HG02798 (cell line): Measurements from ENCODE around the gene KCNAB1.

Experiments used
- ATAC-seq: cut with Tn5 transposase; IDR thresholded peaks from one replicate; pipeline ENCODE4 v1.9.1; 2021; ENCODE audit warnings: mild to moderate bottlenecking; ENCODE audit not compliant: unreplicated experiment, poor library complexity

KCNAB1 gene

DNA sequence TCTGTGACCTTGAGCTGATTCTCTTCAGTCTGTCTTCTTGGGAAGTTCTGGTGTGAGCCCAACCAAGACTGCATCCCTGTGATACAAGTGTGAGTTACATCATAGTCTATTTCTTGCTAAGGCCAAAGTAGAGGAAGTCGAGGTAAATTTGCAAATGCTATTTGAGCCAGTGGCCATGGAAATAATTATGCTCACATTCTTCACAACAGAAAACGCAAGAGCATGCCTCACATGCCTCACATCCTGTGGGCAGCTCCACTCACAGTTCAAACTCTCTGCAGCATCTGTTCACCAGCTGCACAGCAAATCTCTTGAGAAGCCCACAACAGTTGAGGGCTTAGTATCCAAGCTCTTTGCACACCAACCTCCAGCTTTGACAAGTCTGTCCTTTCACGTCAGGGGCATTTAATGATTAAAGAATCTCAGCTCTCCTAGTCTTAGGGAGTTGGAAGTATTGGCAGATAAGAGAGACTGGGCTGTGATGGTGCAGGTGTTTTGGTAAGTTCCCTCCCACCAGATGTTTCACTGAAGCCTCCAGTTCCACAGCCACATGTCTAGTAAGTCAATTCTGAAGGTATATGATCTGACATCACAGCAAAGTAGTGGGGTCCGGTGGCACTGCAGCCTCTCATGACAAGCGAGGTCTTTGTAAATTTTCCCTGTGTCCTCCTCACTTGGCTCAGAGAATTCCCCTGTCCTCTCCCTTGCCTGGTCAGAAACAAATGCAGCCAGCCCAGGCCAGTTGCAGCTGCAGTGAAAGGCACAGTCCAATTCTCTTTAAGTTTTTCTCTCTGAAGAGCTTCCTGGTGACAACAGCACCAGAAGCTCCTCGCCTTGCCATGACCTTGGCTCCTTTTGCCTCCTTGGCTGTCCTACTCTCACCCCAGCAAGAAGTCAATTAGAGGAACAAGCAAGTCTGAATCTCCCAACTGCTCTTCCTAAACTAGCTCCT is 268.4 kb downstream of the KCNAB1 start:
- peak; percentile 60 for ATAC-seq

- ATAC-seq, result no peak
Observed at GRCh38 chr3:156389449-156389950, 269.1 kb downstream of the KCNAB1 start.

GRCh38 chr3:156390846-156391245 is 270.5 kb downstream of the KCNAB1 start:
- ATAC-seq, result no peak

- no peak for ATAC-seq
Observed at GRCh38 chr3:156395961-156396710, 275.8 kb downstream of the KCNAB1 start.

- no peak for ATAC-seq
Observed at GRCh38 chr3:156396851-156397250, 276.5 kb downstream of the KCNAB1 start.

DNA sequence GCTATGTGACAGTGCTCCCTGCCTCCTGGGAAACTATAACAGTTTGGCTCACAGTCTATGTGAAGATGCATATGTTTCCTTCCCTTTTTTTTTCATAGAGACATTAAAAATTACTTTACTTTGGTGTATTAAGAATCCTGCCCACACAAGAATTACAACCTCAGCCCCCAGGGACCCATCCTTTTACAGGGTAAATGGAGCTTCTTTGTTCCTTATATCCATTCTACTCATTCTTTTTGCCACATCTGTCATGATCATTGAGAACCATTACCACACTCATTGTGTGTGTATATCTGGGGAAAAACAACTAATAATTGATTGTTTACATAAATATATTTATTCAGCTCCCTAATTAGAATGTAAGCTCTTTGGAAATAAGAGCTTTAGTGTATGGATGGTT is 277.2 kb downstream of the KCNAB1 start:
- no peak for ATAC-seq

GRCh38 chr3:156400062-156400461 is 279.7 kb downstream of the KCNAB1 start:
- no peak for ATAC-seq

GRCh38 chr3:156400735-156401134 is 280.4 kb downstream of the KCNAB1 start:
- no peak for ATAC-seq

DNA sequence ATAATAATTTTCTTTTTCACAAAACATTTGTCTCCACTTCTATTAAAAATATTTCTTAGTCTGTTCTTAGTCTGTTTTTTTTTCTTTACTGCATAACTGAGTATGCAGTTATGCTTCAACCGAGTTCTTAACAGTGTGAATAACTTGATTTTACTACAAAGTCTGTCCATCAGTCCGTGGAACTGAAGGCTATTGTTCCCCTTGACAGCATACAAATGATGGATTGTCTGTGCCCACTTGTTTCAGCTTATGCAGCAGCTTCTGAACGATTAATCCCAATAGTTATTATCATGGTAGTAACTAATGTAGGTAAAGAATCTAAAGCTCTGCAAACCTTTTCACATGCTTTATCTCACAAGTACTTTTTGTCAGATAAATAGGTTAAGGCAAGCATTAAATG is 283.8 kb downstream of the KCNAB1 start:
- no peak for ATAC-seq

DNA sequence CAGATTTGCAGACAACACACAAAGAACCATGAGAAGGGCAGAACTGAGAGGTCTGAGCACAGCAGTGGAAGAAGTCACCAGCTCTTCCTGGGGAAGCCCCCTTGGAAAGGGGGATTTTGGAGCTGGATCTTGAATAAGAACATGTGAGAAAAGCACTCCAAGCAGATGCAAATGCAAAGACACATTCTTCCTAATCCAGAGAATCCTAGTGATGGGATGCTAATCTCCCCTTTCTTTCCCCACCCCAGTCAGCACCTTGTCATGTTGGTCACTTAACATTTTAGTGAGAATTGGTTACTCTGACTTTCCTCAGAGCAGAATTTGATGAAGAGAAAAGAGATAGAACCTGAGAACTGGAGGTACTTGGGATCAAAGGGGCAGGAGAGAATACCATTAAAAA is 286.0 kb downstream of the KCNAB1 start:
- no peak for ATAC-seq

- ATAC-seq, result no peak
Observed at GRCh38 chr3:156407617-156408225, 287.3 kb downstream of the KCNAB1 start.

DNA sequence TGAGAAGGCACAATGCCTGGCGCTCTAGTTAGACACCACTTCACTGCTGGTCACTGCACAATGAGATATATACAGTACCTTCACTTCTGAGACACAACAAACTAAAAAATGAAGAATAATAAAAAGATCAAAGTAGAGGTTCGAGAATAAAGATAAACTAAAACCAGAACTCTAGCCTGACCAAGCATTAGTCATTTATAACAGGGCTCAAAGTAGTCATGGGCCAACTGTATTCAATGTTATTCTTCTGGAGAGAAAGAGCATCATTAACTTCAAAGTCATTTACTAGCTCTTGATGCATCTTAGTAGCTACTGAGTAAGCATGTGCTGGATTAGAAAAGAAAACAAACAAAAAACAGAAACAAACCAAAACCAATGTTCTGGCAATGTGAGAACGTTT is 289.3 kb downstream of the KCNAB1 start:
- no peak for ATAC-seq

DNA sequence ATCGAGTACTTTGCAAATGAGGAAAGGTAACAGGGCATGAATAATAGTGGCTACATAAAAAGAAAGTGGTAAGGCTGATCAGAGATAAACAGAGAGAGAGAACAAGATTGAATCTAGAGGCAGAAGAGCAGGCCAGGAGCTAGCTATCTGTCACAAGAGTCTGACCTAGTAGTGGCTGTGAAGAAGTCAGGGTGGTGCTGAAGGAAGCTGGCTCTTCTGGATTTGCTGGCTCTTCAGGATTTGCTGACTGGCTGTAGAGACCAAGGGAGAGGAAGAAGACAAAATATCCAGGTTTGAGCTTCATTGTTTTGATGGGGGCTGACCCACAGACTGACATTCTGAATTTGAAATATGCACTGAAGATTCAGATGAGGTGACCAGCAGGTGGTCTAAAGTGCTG is 292.2 kb downstream of the KCNAB1 start:
- ATAC-seq, result no peak

DNA sequence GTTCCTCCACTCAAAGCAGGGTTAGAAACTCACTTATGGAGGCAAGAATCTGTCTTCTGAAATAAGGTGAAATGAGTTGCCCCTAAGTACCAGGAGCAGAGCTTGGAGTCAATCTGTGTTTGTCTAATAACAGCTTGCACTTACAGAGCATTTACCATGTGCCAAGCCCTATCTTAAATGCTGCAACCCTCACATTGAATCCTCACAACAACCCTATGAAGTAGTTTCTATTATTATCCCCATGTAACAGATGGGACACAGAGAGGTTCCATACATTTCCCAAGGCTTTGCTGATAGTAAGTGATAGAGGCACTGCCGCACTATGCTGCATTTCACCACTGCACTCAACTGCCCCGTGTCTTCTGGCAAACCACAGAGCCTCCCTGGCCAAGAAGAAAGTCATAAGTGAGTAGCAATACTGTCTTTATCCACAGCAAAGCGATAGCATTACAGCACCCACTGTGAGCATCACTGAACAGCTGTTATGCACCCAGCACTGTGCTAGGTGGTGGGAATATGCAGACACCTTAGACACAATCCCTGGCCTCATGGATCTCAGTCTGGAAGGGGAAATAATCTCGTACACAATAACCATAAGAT is 293.0 kb downstream of the KCNAB1 start:
- no peak for ATAC-seq

- ATAC-seq, result no peak
Observed at GRCh38 chr3:156416846-156417558, 296.6 kb downstream of the KCNAB1 start.

DNA sequence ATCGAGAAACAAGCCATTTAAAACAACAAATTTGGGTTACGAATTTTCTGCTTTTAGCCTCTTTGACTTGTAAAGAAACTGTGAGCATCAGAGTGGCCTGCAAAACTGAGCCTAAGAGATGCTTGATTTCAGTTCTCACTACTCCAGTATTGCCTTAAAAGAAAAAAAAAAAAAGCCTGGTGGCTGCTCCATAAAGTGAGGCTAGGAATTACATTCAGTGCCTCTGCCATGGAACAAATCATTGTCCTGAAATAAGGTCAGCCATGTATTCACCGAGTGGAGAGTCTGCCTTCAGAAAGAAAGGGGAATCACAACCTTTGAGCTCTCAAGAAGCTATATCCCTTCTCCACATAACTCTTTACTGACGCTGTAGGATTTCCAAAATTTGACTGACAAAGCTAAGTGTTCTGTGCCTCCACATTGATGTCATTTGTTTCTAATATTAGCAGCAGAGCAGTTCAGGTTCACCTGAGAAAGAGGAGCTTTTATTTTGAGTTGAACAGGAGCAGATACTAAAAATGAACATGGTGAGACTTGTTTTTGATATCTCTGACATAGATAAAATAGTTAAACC is 297.3 kb downstream of the KCNAB1 start:
- no peak for ATAC-seq

GRCh38 chr3:156418428-156418827 is 298.1 kb downstream of the KCNAB1 start:
- ATAC-seq, result no peak

DNA sequence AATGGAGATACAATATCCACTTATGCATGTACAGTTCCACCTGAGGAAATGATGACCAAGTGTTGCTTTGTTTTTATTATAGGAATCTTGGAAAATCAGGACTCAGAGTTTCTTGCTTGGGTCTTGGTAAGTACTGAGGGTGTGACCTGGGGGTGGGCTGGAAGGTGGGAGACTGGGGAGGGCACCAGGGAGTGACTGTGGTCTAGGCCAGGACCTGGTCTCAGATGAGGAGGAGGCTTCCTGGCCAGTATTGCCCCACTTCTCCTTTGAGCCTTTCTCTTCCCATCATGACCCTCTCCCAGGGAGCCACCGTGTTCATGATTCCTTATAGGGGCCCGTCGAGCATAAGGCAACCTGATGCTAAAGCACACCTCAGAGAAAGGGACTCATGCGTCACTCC is 301.2 kb downstream of the KCNAB1 start:
- no peak for ATAC-seq

DNA sequence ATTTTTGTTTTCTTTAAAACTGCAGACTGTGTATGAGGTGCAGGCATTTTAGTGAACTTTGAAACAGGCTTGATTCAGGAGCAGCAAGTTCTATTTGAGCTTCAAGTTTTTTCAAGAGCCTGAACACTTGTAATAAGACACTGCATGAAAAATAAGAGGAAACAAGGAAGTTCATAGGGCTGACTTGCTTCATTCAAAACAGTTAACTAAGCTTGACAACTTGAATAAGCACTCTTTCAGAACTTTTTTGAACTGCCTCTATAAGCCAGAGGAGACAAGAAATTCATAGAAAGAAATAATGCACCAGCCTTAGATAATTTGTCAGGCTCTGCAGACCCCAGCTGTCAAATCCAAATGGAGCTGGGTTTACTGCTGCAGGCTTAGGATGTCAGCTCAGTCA is 304.4 kb downstream of the KCNAB1 start:
- ATAC-seq, result no peak
